ENCODE results near the gene SLC22A16. TPM values are rescaled to one million over a fixed set of nuclear protein-coding genes. Genes with fewer than 3 reads are reported as not detected.

The SLC22A16 gene
- total and polyA plus RNA-seq, 2 of the 8 experiments (the other 6 are each of a cell fraction or from before 2014, with no cell fraction given), result not detected

- ChIA-PET POLR2A (ENCODE audit: partially characterized antibody) (no interaction called here), CTCF (ENCODE audit: partially characterized antibody) (no interaction called here)
- WGBS, 2 experiments (ENCODE audit: extremely low coverage in 1 of 2, insufficient coverage in 1 of 2, insufficient read length in 1 of 2, insufficient replicate concordance in 2 of 2, low coverage in 1 of 2, low lambda C conversion rate in 2 of 2, missing lambda C conversion rate in 1 of 2), result 94% methylated on average over 3 of the region's 3 CpGs; no CpG with 5 or more reads in 1 of the 2 experiments
- Histone ChIP-seq H3K79me1 (ENCODE audit: low read depth, low read length) (no peaks in the 10 kb centered on the region), H3K4me1 (replicated peaks in 1 of 4; ENCODE audit: control insufficient read depth in 3 of 4, insufficient read depth in 4 of 4, low read length in 3 of 4) (peaks cover 0 to 3% (median 0%) of the 10 kb centered on the region in 4 experiments; a peak in 3 of 7 replicates), H3K14ac (ENCODE audit: insufficient read length) (no peak overlapping the region), H2AK5ac (ENCODE audit: low read depth, low read length) (no peak overlapping the region), H3K4me2 (ENCODE audit: insufficient read depth in 1 of 2, low read depth in 2 of 2, low read length in 2 of 2) (no peak overlapping the region), H3K9ac (replicated peaks in 1 of 4; ENCODE audit: extremely low read depth in 1 of 4, low read depth in 3 of 4, low read length in 3 of 4) (no peak overlapping the region), H2BK15ac (ENCODE audit: low read length) (no peak overlapping the region), H2BK120ac (replicated peaks; ENCODE audit: low read depth, low read length) (no peak overlapping the region), H3K27me3 (replicated peaks in 1 of 4; ENCODE audit: control insufficient read depth in 3 of 4, extremely low read depth in 1 of 4, insufficient read depth in 3 of 4, low read length in 3 of 4) (no peaks in the 10 kb centered on the region), H3K18ac (ENCODE audit: extremely low read depth, low read length) (no peak overlapping the region), H2BK5ac (ENCODE audit: low read depth, low read length) (no peak overlapping the region), H3K79me2 (ENCODE audit: control insufficient read depth in 1 of 2, insufficient read depth in 2 of 2, low read length in 2 of 2) (no peaks in the 10 kb centered on the region), H4K20me1 (replicated peaks in 1 of 2; ENCODE audit: control insufficient read depth in 1 of 2, insufficient read depth in 2 of 2, low read length in 2 of 2) (no peaks in the 10 kb centered on the region), H3K9me3 (ENCODE audit: insufficient read depth in 2 of 2, low read depth in 1 of 2, low read length in 1 of 2) (no peaks in the 10 kb centered on the region), H4K91ac (replicated peaks; ENCODE audit: insufficient read length, low read length) (no peak overlapping the region), H3K56ac (replicated peaks; ENCODE audit: insufficient read length, low read depth, low read length) (no peak overlapping the region), H3K23me2 (ENCODE audit: low read depth, low read length) (no peaks in the 10 kb centered on the region), H3K36me3 (ENCODE audit: control insufficient read depth in 2 of 4, insufficient read depth in 4 of 4, low read length in 3 of 4) (no peaks in the 10 kb centered on the region), H2BK12ac (ENCODE audit: low read depth, low read length) (no peak overlapping the region), H3K4ac (replicated peaks; ENCODE audit: insufficient read length, low read depth, low read length) (no peak overlapping the region), H3K27ac (ENCODE audit: low read depth, low read length) (no peak overlapping the region), H2BK20ac (ENCODE audit: low read length) (no peak overlapping the region), H4K8ac (ENCODE audit: extremely low read depth, insufficient read depth, low read length) (no peak overlapping the region), H3K23ac (ENCODE audit: insufficient read length) (no peak overlapping the region), H3K4me3 (ENCODE audit: extremely low read depth in 1 of 4, insufficient read depth in 2 of 4, low read depth in 3 of 4, low read length in 4 of 4) (no peak overlapping the region), H4K5ac (ENCODE audit: insufficient read length, low read depth, low read length) (no peak overlapping the region), H2AFZ (ENCODE audit: low read length) (no peak overlapping the region)
- no peak for TF ChIP-seq JUND (IDR thresholded peaks at IDR 0.05; ENCODE audit: low read length)
- TF ChIP-seq TBP (IDR thresholded peaks at IDR 0.05; ENCODE audit: low read depth, low read length), result no peak
- no peak for TF ChIP-seq PHF8 (conservative IDR thresholded peaks at IDR 0.05; ENCODE audit: low read depth, low read length)
- TF ChIP-seq HDAC6 (IDR thresholded peaks at IDR 0.05; ENCODE audit: low read depth, low read length), result no peak
- TF ChIP-seq CEBPB (IDR thresholded peaks at IDR 0.05; ENCODE audit: low read depth, low read length), result no peak
- TF ChIP-seq, protein P1, sequence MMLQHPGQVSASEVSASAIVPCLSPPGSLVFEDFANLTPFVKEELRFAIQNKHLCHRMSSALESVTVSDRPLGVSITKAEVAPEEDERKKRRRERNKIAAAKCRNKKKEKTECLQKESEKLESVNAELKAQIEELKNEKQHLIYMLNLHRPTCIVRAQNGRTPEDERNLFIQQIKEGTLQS (IDR thresholded peaks at IDR 0.05; ENCODE audit: insufficient read depth, low read depth, low read length), result no peak
- FAIRE-seq (no peak), DNase-seq (ENCODE audit: low read depth in 1 of 2, low spot score in 2 of 2) (no peak)
Observed at GRCh38 chr6:110522427-110522826, 46.0 kb upstream of the SLC22A16 start.
